ENCODE data around the gene CDH23.

- TF ChIP-seq CTCF (IDR thresholded peaks at IDR 0.05) (no peak), POLR2A (IDR thresholded peaks at IDR 0.05) (no peak)
Measured at GRCh38 chr10:71442859-71443570, 46.3 kb downstream of the CDH23 start.
